IMR-90 (cell line): ENCODE results near the gene L3MBTL4. TPM values are rescaled to one million over a fixed set of nuclear protein-coding genes. Genes with fewer than 3 reads are reported as not detected.

ENCODE experiments used
- ATAC-seq: fragments of 200-7000 bp; cut with Tn5 transposase; 2 replicates; pipeline ENCODE4 v1.9.1; 2020; ENCODE audit warnings: low read depth, mild to moderate bottlenecking, moderate library complexity
- BruUV-seq: library from RNA; stranded (reverse); fragments of 400-500 nt; replicated peaks from 2 replicates; lab custom pipeline; 2021; lab: Mats Ljungman, UMichigan
- CTCF ChIA-PET: fragments of 300-600 bp; formaldehyde crosslinking; extraction: SDS; loops from one replicate; lab custom pipeline; 2021; ENCODE audit warnings: antibody characterized with exemption; lab: Yijun Ruan, JAX
- POLR2A ChIA-PET: fragments of 300-600 bp; sonication (Branson Sonifier 250); formaldehyde crosslinking; loops from one replicate; lab custom pipeline; 2022; ENCODE audit warnings: antibody characterized with exemption; ENCODE audit not compliant: unreplicated experiment; lab: Charles Lee
- DNase-seq: peaks from one replicate; pipeline ENCODE4 v3.0.0; 2013
- H2AFZ ChIP-seq: replicated peaks from 2 replicates; pipeline ENCODE3; 2013; ENCODE audit warnings: low read length, mild to moderate bottlenecking; ENCODE audit not compliant: poor library complexity
- H2AK5ac ChIP-seq: 2 replicates; pipeline ENCODE4 v1.6.1; 2013; ENCODE audit warnings: low read depth, low read length, inconsistent platforms
- H2AK9ac ChIP-seq: replicated peaks from 2 replicates; pipeline ENCODE3; 2013; ENCODE audit warnings: mild to moderate bottlenecking, low read depth, low read length, moderate library complexity; ENCODE audit not compliant: poor library complexity
- H2BK120ac ChIP-seq: 2 replicates; pipeline ENCODE4 v1.6.1; 2013; ENCODE audit warnings: low read depth, low read length, inconsistent platforms
- H2BK15ac ChIP-seq: 3 replicates; pipeline ENCODE4 v1.6.1; 2013; ENCODE audit warnings: low read depth, low read length, inconsistent platforms
- H2BK20ac ChIP-seq: 2 replicates; pipeline ENCODE4 v1.6.1; 2013; ENCODE audit warnings: low read depth, mild to moderate bottlenecking, inconsistent platforms, low read length, moderate library complexity
- H2BK5ac ChIP-seq: 2 replicates; pipeline ENCODE4 v1.6.1; 2013; ENCODE audit warnings: mild to moderate bottlenecking, low read depth, low read length, inconsistent platforms; ENCODE audit not compliant: poor library complexity, severe bottlenecking
- H3K14ac ChIP-seq: replicated peaks from 2 replicates; pipeline ENCODE4 v1.6.1; 2013; ENCODE audit warnings: low read depth, low read length, inconsistent platforms
- H3K18ac ChIP-seq: 2 replicates; pipeline ENCODE4 v1.6.1; 2013; ENCODE audit warnings: low read depth, low read length, control low read depth
- H3K23ac ChIP-seq: 2 replicates; pipeline ENCODE4 v1.6.1; 2013; ENCODE audit warnings: low read depth, low read length, inconsistent platforms
- H3K27ac ChIP-seq: 2 replicates; pipeline ENCODE4 v1.5.1; 2013; ENCODE audit warnings: mild to moderate bottlenecking, control low read depth, low read length; ENCODE audit not compliant: insufficient read depth
- H3K27me3 ChIP-seq: 2 replicates; pipeline ENCODE4 v1.6.1; 2013; ENCODE audit warnings: low read length; ENCODE audit not compliant: control insufficient read depth, insufficient read depth
- H3K36me3 ChIP-seq: 2 replicates; pipeline ENCODE4 v1.6.1; 2013; ENCODE audit warnings: low read length, mixed read lengths; ENCODE audit not compliant: control insufficient read depth, insufficient read depth
- H3K4ac ChIP-seq: 2 replicates; pipeline ENCODE4 v1.6.1; 2013; ENCODE audit warnings: low read depth, low read length, inconsistent platforms
- H3K4me1 ChIP-seq: 2 replicates; pipeline ENCODE4 v1.6.1; 2013; ENCODE audit warnings: low read length, mixed read lengths; ENCODE audit not compliant: control insufficient read depth, insufficient read depth
- H3K4me2 ChIP-seq: 2 replicates; pipeline ENCODE4 v1.6.1; 2013; ENCODE audit warnings: low read depth, mild to moderate bottlenecking, control low read depth, low read length, moderate library complexity
- H3K4me3 ChIP-seq: 2 replicates; pipeline ENCODE4 v1.5.1; 2013; ENCODE audit warnings: low read depth, mild to moderate bottlenecking, control low read depth, low read length, moderate library complexity; ENCODE audit not compliant: insufficient read depth
- H3K56ac ChIP-seq: 2 replicates; pipeline ENCODE4 v1.6.1; 2013; ENCODE audit warnings: low read length, inconsistent platforms; ENCODE audit not compliant: insufficient read depth; ENCODE audit errors: extremely low read depth
- H3K79me1 ChIP-seq, 2 experiments: 2 replicates each; pipeline ENCODE4 v1.6.1; 2013; ENCODE audit warnings: low read length in 2 of 2, inconsistent platforms in 1 of 2, low read depth in 1 of 2
- H3K9ac ChIP-seq: 2 replicates; pipeline ENCODE4 v1.6.1; 2013; ENCODE audit warnings: low read depth, low read length, control low read depth
- H3K9me1 ChIP-seq: 2 replicates; pipeline ENCODE4 v1.6.1; 2013; ENCODE audit warnings: low read length, inconsistent platforms; ENCODE audit not compliant: insufficient read depth
- H3K9me3 ChIP-seq: 2 replicates; pipeline ENCODE4 v1.6.1; 2013; ENCODE audit warnings: low read length; ENCODE audit not compliant: control insufficient read depth, insufficient read depth
- H4K20me1 ChIP-seq: 2 replicates; pipeline ENCODE4 v1.6.1; 2013; ENCODE audit warnings: low read length, inconsistent platforms; ENCODE audit not compliant: insufficient read depth
- H4K5ac ChIP-seq: 2 replicates; pipeline ENCODE4 v1.6.1; 2013; ENCODE audit warnings: mild to moderate bottlenecking, low read depth, low read length, control low read depth
- H4K8ac ChIP-seq, 2 experiments: 2 replicates each; pipeline ENCODE4 v1.6.1; 2013; ENCODE audit warnings: low read depth in 2 of 2, low read length in 2 of 2, control low read depth in 1 of 2, inconsistent platforms in 1 of 2
- H4K91ac ChIP-seq: 2 replicates; pipeline ENCODE4 v1.6.1; 2013; ENCODE audit warnings: low read depth, low read length, inconsistent platforms; ENCODE audit not compliant: insufficient read depth
- BHLHE40 ChIP-seq: fragments of 150-350 bp; IDR thresholded peaks from 2 replicates; pipeline ENCODE4 v1.6.1; 2016; ENCODE audit warnings: mild to moderate bottlenecking, low read depth, low read length
- CEBPB ChIP-seq: IDR thresholded peaks from 2 replicates; pipeline ENCODE4 v1.6.1; 2012; ENCODE audit warnings: low read depth, low read length, improper control_type of control experiment
- CHD1 ChIP-seq: IDR thresholded peaks from 2 replicates; pipeline ENCODE4 v1.6.1; 2012; ENCODE audit warnings: low read depth, low read length, improper control_type of control experiment
- MAFK ChIP-seq: IDR thresholded peaks from 2 replicates; pipeline ENCODE4 v1.6.1; 2012; ENCODE audit warnings: low read depth, low read length, improper control_type of control experiment
- MAZ ChIP-seq: IDR thresholded peaks from 2 replicates; pipeline ENCODE4 v1.6.1; 2012; ENCODE audit warnings: low read depth, mild to moderate bottlenecking, low read length, improper control_type of control experiment, moderate library complexity, borderline replicate concordance
- MXI1 ChIP-seq: IDR thresholded peaks from 2 replicates; pipeline ENCODE4 v1.6.1; 2012; ENCODE audit warnings: low read depth, mild to moderate bottlenecking, low read length, moderate library complexity, borderline replicate concordance
- NFE2L2 ChIP-seq: fragments of 150-350 bp; IDR thresholded peaks from 2 replicates; pipeline ENCODE4 v1.6.1; 2016; ENCODE audit warnings: low read depth, mild to moderate bottlenecking, low read length
- POLR2A ChIP-seq: IDR thresholded peaks from 2 replicates; pipeline ENCODE4 v1.6.1; 2012; ENCODE audit warnings: mild to moderate bottlenecking, low read depth, low read length
- RAD21 ChIP-seq: IDR thresholded peaks from 2 replicates; pipeline ENCODE4 v1.6.1; 2012; ENCODE audit warnings: low read length, improper control_type of control experiment
- RCOR1 ChIP-seq: IDR thresholded peaks from 2 replicates; pipeline ENCODE4 v1.6.1; 2012; ENCODE audit warnings: mild to moderate bottlenecking, low read length, improper control_type of control experiment; ENCODE audit not compliant: insufficient replicate concordance
- RFX5 ChIP-seq: IDR thresholded peaks from 2 replicates; pipeline ENCODE4 v1.8.0; 2012; ENCODE audit warnings: low read depth, mild to moderate bottlenecking, low read length, moderate library complexity
- SMC3 ChIP-seq: fragments of 150-350 bp; IDR thresholded peaks from 2 replicates; pipeline ENCODE4 v1.6.1; 2016; ENCODE audit warnings: low read depth, mild to moderate bottlenecking, antibody characterized with exemption, low read length, moderate library complexity
- WGBS, 2 experiments: methylation state at CpG; one replicate each; pipeline versions ENCODE4 v1.1.5 to v1.1.7; 2013; ENCODE audit warnings: missing lambda C conversion rate in 2 of 2; ENCODE audit not compliant: insufficient read length in 1 of 2; ENCODE audit errors: extremely low coverage in 2 of 2; 5-methylcytosine and 5-hydroxymethylcytosine counted together
- dilution Hi-C: fragments of 300-500 bp; cut with HindIII; formaldehyde crosslinking; loops from one replicate; pipeline ENCODE4 v1.14.3; 2018; ENCODE audit warnings: low sequenced_read_pairs; ENCODE audit not compliant: unreplicated experiment
- in situ Hi-C: fragments of 300-500 bp; cut with MboI; formaldehyde crosslinking; loops from 3 replicates; pipeline ENCODE4 v1.14.3; 2019; ENCODE audit warnings: low sequenced_read_pairs, inconsistent platforms, mixed read lengths
- intact Hi-C: fragments of 100-400 bp; cut with micrococcal nuclease; formaldehyde crosslinking; loops from 2 replicates; pipeline ENCODE4 v1.10.0; 2022
- polyA plus RNA-seq, 3 experiments: library from polyadenylated mRNA; depleted of rRNA; stranded (reverse); fragments of >200 nt; gene quantifications; 2 replicates each; pipeline ENCODE4 v1.2.3, GENCODE V29; 2012; ENCODE audit warnings: low replicate concordance in 1 of 3
- total RNA-seq: library from RNA; depleted of rRNA; stranded (reverse); fragments of >200 nt; gene quantifications from 2 replicates; pipeline ENCODE4 v1.2.3, GENCODE V29; 2012
- TF ChIP-seq, protein P1 (sequence below): conservative IDR thresholded peaks from 2 replicates; pipeline ENCODE4 v1.5.1; 2012; ENCODE audit warnings: mild to moderate bottlenecking, low read depth, low read length, improper control_type of control experiment
- TF ChIP-seq, protein P2 (sequence below): fragments of 150-350 bp; IDR thresholded peaks from 2 replicates; pipeline ENCODE4 v1.6.1; 2017; ENCODE audit warnings: mild to moderate bottlenecking, antibody characterized with exemption, low read length, low read depth
- TF ChIP-seq, protein P3 (sequence below): fragments of 150-350 bp; IDR thresholded peaks from 2 replicates; pipeline ENCODE4 v1.6.1; 2016; ENCODE audit warnings: low read depth, mild to moderate bottlenecking, low read length, moderate library complexity, borderline replicate concordance

The L3MBTL4 gene
- total and polyA plus RNA-seq, 2 of the 4 experiments (the other 2 are of a cell fraction): under 0.01 to 0.02 TPM

DNA sequence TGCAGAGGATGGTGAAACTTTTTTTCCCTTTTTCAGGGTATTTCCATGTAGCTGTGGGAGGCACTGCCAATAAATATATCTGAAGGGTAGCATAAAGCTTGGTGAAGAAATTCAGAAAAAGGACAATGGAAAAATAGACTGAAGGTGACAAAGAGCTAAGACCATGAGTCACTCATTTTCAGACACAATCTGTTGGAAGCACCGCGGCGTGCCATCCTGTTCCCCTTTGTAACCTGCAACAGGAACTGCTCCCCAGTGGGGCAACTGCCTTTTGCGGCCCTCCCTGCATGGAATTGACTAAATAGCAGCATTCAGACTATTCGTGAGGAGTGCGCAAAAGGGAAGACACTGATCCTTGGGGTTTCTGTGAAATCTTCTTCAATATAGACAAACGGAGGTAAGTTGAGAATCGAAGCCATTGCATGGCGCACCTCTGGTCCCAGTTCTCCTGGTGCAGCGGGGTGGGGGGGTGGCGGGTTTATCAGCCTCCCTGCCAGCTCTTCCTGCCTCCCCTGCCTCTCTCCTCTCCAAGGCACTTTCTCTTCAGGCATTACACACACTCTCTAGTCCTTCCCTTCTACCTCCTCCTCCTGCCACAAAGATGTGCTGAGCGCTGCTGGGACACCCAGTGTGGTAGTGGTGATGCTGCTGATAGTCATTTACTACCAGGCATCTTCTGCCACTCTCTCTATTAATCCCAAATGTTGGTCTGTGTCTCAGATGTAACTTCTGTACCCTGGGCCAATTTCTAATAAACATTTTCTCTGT, 393.2 kb downstream of the L3MBTL4 start:
- WGBS, 2 experiments: no CpG with 5 or more reads among the region's 12 CpGs
- H3K9me3 ChIP-seq: no peaks in the 10 kb centered on the region
- H3K14ac ChIP-seq: no peak overlapping the region
- in situ Hi-C loops: no loop called here
- no peak overlapping the region for H2AFZ ChIP-seq
- no peak overlapping the region for H2BK120ac ChIP-seq
- H3K9ac ChIP-seq: no peak overlapping the region
- peaks cover 10% of the 10 kb centered on the region for H3K4me1 ChIP-seq
- POLR2A ChIA-PET: no interaction called here
- H3K23ac ChIP-seq: no peak overlapping the region
- H4K91ac ChIP-seq: no peak overlapping the region
- H4K20me1 ChIP-seq: no peaks in the 10 kb centered on the region
- no peak overlapping the region for H4K5ac ChIP-seq
- no peak overlapping the region for H2BK15ac ChIP-seq
- dilution Hi-C loops: no loop called here
- no peak overlapping the region for H3K4ac ChIP-seq
- intact Hi-C loops: no loop called here
- no peak overlapping the region for H3K4me3 ChIP-seq
- DNase-seq (no peak), ATAC-seq (no peak)
- H2BK20ac ChIP-seq: no peak overlapping the region
- no peaks in the 10 kb centered on the region for H3K36me3 ChIP-seq
- no TSS peak for BruUV-seq
- peaks cover 4% of the 10 kb centered on the region for H3K9me1 ChIP-seq
- no peak overlapping the region for H3K4me2 ChIP-seq
- H2BK5ac ChIP-seq: no peak overlapping the region
- H3K27me3 ChIP-seq: no peaks in the 10 kb centered on the region
- H3K18ac ChIP-seq: no peak overlapping the region
- no peak overlapping the region for H2AK5ac ChIP-seq
- no peaks in the 10 kb centered on the region for H3K79me1 ChIP-seq
- CTCF ChIA-PET: no interaction called here
- no peak overlapping the region for H3K27ac ChIP-seq
- TF ChIP-seq RAD21 (no peak), MXI1 (no peak), CEBPB (no peak), SMC3 (no peak), MAZ (no peak), CHD1 (no peak), MAFK (no peak), RCOR1 (no peak), BHLHE40 (no peak), NFE2L2 (no peak), RFX5 (no peak), POLR2A (no peak)
- TF ChIP-seq, protein P1, sequence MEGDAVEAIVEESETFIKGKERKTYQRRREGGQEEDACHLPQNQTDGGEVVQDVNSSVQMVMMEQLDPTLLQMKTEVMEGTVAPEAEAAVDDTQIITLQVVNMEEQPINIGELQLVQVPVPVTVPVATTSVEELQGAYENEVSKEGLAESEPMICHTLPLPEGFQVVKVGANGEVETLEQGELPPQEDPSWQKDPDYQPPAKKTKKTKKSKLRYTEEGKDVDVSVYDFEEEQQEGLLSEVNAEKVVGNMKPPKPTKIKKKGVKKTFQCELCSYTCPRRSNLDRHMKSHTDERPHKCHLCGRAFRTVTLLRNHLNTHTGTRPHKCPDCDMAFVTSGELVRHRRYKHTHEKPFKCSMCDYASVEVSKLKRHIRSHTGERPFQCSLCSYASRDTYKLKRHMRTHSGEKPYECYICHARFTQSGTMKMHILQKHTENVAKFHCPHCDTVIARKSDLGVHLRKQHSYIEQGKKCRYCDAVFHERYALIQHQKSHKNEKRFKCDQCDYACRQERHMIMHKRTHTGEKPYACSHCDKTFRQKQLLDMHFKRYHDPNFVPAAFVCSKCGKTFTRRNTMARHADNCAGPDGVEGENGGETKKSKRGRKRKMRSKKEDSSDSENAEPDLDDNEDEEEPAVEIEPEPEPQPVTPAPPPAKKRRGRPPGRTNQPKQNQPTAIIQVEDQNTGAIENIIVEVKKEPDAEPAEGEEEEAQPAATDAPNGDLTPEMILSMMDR: no peak
- TF ChIP-seq, protein P2, sequence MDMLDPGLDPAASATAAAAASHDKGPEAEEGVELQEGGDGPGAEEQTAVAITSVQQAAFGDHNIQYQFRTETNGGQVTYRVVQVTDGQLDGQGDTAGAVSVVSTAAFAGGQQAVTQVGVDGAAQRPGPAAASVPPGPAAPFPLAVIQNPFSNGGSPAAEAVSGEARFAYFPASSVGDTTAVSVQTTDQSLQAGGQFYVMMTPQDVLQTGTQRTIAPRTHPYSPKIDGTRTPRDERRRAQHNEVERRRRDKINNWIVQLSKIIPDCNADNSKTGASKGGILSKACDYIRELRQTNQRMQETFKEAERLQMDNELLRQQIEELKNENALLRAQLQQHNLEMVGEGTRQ: no peak
- TF ChIP-seq, protein P3, sequence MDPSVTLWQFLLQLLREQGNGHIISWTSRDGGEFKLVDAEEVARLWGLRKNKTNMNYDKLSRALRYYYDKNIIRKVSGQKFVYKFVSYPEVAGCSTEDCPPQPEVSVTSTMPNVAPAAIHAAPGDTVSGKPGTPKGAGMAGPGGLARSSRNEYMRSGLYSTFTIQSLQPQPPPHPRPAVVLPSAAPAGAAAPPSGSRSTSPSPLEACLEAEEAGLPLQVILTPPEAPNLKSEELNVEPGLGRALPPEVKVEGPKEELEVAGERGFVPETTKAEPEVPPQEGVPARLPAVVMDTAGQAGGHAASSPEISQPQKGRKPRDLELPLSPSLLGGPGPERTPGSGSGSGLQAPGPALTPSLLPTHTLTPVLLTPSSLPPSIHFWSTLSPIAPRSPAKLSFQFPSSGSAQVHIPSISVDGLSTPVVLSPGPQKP: no peak
- no peak overlapping the region for H4K8ac ChIP-seq
- no peak overlapping the region for H3K56ac ChIP-seq
- no peak overlapping the region for H2AK9ac ChIP-seq
